A673 (cell line): ENCODE data around the gene PPP1R18. TPM values are rescaled to one million over a fixed set of nuclear protein-coding genes. Genes with fewer than 3 reads are reported as not detected.

Experiments used
- BruUV-seq: library from RNA; stranded (reverse); fragments of 400-500 nt; replicated peaks from 2 replicates; lab custom pipeline; 2021; lab: Mats Ljungman, UMichigan
- CTCF ChIA-PET: fragments of 300-600 bp; sonication (Branson Sonifier 250); formaldehyde crosslinking; loops from one replicate; lab custom pipeline; 2022; ENCODE audit warnings: antibody characterized with exemption; lab: Charles Lee
- POLR2A ChIA-PET: fragments of 300-600 bp; sonication (Branson Sonifier 250); formaldehyde crosslinking; loops from one replicate; lab custom pipeline; 2022; ENCODE audit warnings: antibody characterized with exemption; ENCODE audit not compliant: low non-redundant PET; lab: Charles Lee
- DNase-seq: peaks from one replicate; pipeline ENCODE4 v3.0.0-alpha.2; 2015; ENCODE audit warnings: low spot score
- H3K27ac ChIP-seq: fragments of 200-600 bp; sonication (generic); 2 replicates; pipeline ENCODE4 v1.5.1; 2016; ENCODE audit warnings: mixed run types, low read depth, mild to moderate bottlenecking, mixed read lengths, antibody characterized with exemption, low read length; ENCODE audit not compliant: poor library complexity, severe bottlenecking
- H3K27me3 ChIP-seq: fragments of 200-600 bp; sonication (generic); replicated peaks from 2 replicates; pipeline ENCODE4 v1.6.1; 2017; ENCODE audit warnings: mixed run types, low read depth, mild to moderate bottlenecking, mixed read lengths, antibody characterized with exemption, low read length; ENCODE audit not compliant: insufficient read depth, poor library complexity
- H3K36me3 ChIP-seq: fragments of 200-600 bp; sonication (generic); 2 replicates; pipeline ENCODE4 v1.6.1; 2016; ENCODE audit warnings: mixed run types, mild to moderate bottlenecking, mixed read lengths, antibody characterized with exemption, low read length; ENCODE audit not compliant: insufficient read depth, poor library complexity, severe bottlenecking
- H3K4me1 ChIP-seq: fragments of 200-600 bp; sonication (generic); 2 replicates; pipeline ENCODE4 v1.6.1; 2017; ENCODE audit warnings: mixed run types, mild to moderate bottlenecking, mixed read lengths, antibody characterized with exemption, low read length; ENCODE audit not compliant: insufficient read depth, poor library complexity, severe bottlenecking
- H3K4me3 ChIP-seq: fragments of 200-600 bp; sonication (generic); 2 replicates; pipeline ENCODE4 v1.5.1; 2016; ENCODE audit warnings: low read depth, mixed run types, mild to moderate bottlenecking, mixed read lengths, low read length; ENCODE audit not compliant: poor library complexity, severe bottlenecking
- H3K9me3 ChIP-seq: fragments of 200-600 bp; sonication (generic); 2 replicates; pipeline ENCODE4 v1.6.1; 2016; ENCODE audit warnings: mixed run types, low read depth, mild to moderate bottlenecking, mixed read lengths, antibody characterized with exemption, low read length; ENCODE audit not compliant: poor library complexity, severe bottlenecking
- EZH2 ChIP-seq: fragments of 200-600 bp; sonication (generic); IDR thresholded peaks from 2 replicates; pipeline ENCODE4 v1.6.1; 2017; ENCODE audit warnings: borderline replicate concordance, low read depth, mild to moderate bottlenecking, mixed read lengths, antibody characterized with exemption, low read length; ENCODE audit not compliant: poor library complexity, severe bottlenecking
- intact Hi-C: fragments of 100-400 bp; cut with micrococcal nuclease; formaldehyde crosslinking; loops from one replicate; pipeline ENCODE4 v1.10.0; 2022; ENCODE audit not compliant: unreplicated experiment
- total RNA-seq: library from RNA; stranded (reverse); gene quantifications from 2 replicates; pipeline ENCODE4 v1.2.3, GENCODE V29; 2021
- TF ChIP-seq, protein P1 (sequence below): fragments of 300-800, 200-600 bp; sonication (generic); conservative IDR thresholded peaks from 2 replicates; pipeline ENCODE4 v1.5.1; 2017; ENCODE audit warnings: low read depth, mild to moderate bottlenecking, antibody characterized with exemption, low read length, moderate library complexity, mixed read lengths

PPP1R18 gene
- total RNA-seq, 1 experiment from 2014 or later = 50.3 TPM

DNA sequence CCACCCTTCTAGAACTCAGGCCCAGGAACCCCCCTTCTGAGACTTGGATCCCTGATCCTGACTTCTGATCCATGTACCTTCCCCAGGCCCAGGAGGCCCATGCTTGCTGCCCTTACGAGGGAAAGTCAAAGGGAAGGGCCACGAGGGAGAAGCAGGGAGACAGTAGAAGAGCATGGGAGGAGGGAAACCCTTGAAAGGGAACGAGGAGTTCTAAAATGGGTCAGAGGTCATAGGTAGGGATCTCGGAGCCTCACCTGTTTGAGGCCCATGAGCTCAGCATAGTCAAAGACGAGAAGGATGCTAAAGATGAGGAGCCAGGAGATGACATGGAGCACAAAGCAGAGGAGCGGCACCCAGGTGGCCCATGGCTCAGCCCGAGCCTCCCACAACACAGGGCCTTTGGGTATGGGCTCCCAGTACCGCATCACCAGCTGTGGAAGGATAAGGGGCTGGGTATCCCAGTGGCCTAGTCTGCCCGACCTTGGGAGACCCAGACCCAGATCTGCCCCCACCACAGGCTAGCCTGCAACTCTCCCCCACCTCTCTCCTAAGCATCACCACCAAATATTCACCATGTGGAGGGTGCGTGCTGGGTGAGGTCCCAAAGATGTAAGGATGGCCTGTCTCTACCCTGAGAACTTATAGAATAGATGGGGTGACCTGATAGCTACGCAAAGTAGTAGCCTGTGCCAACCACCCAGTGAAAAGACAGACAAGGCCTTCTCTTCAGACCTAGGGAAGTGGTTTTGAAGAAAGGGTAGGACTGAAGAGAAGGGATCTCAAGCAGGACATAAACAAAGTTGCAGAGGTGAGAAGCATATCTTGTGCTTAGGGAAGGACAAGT is 2.8 kb upstream of the PPP1R18 start:
- CTCF ChIA-PET = interaction anchor here (0.6 kb wide), 1 partner anchor 33 kb away, joined by 3 read pairs; no protein-coding TSS in a partner anchor
- TF ChIP-seq, protein P1, sequence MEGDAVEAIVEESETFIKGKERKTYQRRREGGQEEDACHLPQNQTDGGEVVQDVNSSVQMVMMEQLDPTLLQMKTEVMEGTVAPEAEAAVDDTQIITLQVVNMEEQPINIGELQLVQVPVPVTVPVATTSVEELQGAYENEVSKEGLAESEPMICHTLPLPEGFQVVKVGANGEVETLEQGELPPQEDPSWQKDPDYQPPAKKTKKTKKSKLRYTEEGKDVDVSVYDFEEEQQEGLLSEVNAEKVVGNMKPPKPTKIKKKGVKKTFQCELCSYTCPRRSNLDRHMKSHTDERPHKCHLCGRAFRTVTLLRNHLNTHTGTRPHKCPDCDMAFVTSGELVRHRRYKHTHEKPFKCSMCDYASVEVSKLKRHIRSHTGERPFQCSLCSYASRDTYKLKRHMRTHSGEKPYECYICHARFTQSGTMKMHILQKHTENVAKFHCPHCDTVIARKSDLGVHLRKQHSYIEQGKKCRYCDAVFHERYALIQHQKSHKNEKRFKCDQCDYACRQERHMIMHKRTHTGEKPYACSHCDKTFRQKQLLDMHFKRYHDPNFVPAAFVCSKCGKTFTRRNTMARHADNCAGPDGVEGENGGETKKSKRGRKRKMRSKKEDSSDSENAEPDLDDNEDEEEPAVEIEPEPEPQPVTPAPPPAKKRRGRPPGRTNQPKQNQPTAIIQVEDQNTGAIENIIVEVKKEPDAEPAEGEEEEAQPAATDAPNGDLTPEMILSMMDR = no peak
- no peak for TF ChIP-seq EZH2
- no TSS peak for BruUV-seq
- Histone ChIP-seq H3K36me3 (no peaks in the 10 kb centered on the region), H3K9me3 (no peaks in the 10 kb centered on the region), H3K4me1 (peaks cover 43% of the 10 kb centered on the region), H3K27me3 (no peaks in the 10 kb centered on the region), H3K4me3 (peak overlapping the region; percentile 75), H3K27ac (peak overlapping the region; percentile 70)
- POLR2A ChIA-PET = interaction anchor here (1.1 kb wide), 1 partner anchor 28 kb away, joined by 3 read pairs; the partner anchor contains the start of gene MDC1
- DNase-seq = no peak
- intact Hi-C loops = no loop called here

DNA sequence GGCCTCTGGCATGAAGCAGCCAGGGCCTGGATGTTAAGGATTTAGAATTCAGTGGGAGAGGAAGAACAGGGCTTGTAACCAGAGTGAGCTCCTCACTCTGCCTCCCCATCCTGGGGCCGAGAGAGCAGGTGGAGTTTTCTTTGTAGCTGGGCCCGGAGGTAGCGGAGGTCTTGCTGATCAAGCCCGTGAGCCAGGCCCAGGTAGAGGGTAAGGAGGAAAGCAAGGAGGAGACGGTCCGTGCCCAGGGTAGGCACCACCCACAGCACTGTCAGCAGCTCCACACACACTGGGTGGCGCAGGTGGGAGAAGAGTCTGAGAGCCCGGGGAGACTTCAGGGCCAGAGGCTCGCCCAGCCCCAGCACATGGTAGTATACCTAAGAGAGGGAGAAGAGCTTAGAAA is 2.1 kb upstream of the PPP1R18 start:
- Histone ChIP-seq H3K4me3 (no peak overlapping the region), H3K4me1 (peaks cover 47% of the 10 kb centered on the region), H3K9me3 (no peaks in the 10 kb centered on the region), H3K27ac (peak overlapping the region; percentile 80), H3K36me3 (no peaks in the 10 kb centered on the region), H3K27me3 (no peaks in the 10 kb centered on the region)
- no peak for DNase-seq
- TF ChIP-seq, protein P1 = no peak
- TF ChIP-seq EZH2 = no peak
- CTCF ChIA-PET = interaction anchor here (0.6 to 0.8 kb wide), 2 partner anchors 9 to 34 kb away, joined by 3 to 4 read pairs; no protein-coding TSS in a partner anchor
- POLR2A ChIA-PET = interaction anchor here (1.1 kb wide), 1 partner anchor 29 kb away, joined by 3 read pairs; the partner anchor contains the start of gene MDC1
- intact Hi-C loops = no loop called here
- BruUV-seq = no TSS peak

DNA sequence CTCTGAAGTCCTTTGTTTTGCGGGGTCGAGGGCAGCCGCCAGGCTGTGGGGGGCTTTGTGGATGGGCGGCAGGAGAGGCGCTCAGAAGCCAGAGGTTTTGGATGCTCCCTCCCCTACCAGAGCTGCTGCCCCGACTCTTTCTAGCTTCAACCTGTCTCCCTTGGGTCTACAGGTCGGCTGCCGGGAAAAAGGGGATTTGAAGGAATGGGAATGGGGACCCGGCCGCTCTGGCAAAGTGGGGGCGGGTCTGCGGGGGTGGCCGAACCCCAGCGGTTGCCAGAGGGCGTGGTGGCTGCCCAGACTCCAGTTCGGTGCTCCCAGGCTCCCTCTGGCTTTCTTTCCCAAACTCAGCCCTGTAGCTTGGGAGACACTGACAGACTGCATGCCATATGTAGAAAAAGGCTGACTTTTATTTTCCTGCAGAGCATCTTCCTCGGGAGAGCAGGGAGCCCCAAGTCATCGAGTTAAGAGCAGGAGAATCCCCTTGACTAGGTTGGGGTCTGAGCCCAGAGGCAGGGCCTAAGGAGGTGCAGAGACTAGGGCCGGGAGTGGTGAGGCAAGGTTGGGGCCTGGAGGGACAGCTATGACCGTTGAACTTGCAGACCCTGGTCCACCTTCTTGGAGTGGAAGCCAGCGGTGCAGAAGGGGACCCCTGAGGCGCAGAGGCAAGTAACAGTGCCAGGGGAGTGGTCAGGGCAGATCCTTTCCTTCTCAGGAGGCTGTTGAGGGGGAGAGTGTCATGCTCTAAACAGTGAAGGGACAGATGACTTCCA is 1.4 kb upstream of the PPP1R18 start:
- intact Hi-C loops = no loop called here
- BruUV-seq = TSS peak; percentile 68
- DNase-seq = no peak
- Histone ChIP-seq H3K27ac (peak overlapping the region; percentile 80), H3K27me3 (no peaks in the 10 kb centered on the region), H3K9me3 (no peaks in the 10 kb centered on the region), H3K4me3 (peak overlapping the region; percentile 88), H3K36me3 (no peaks in the 10 kb centered on the region), H3K4me1 (peaks cover 54% of the 10 kb centered on the region)
- TF ChIP-seq, protein P1 = no peak
- no peak for TF ChIP-seq EZH2
- POLR2A ChIA-PET = interaction anchor here (1.0 kb wide), 1 partner anchor 46 kb away, joined by 4 read pairs; no protein-coding TSS in a partner anchor
- CTCF ChIA-PET = interaction anchor here (0.6 to 1.0 kb wide), 3 partner anchors 9 to 92 kb away, joined by 3 to 4 read pairs (median 3); no protein-coding TSS in a partner anchor
